HG03521 (cell line): ENCODE measurements around the gene GPX7.
A peak's percentile ranks its signal among the peaks of the same experiment; 100 is the strongest.

Experiments
- ATAC-seq: cut with Tn5 transposase; IDR thresholded peaks from one replicate; pipeline ENCODE4 v1.9.1; 2021; ENCODE audit warnings: mild to moderate bottlenecking, moderate library complexity; ENCODE audit not compliant: unreplicated experiment

The GPX7 gene

GRCh38 chr1:52628614-52629324 is 26.6 kb downstream of the GPX7 start:
- ATAC-seq, result no peak

- ATAC-seq, result no peak
These were observed 27.1 kb downstream of the GPX7 start for GRCh38 chr1:52629325-52629643.

- no peak for ATAC-seq
These were observed 27.5 kb downstream of the GPX7 start for GRCh38 chr1:52629667-52630066.

- ATAC-seq, result no peak
These were observed 29.7 kb downstream of the GPX7 start for GRCh38 chr1:52631759-52632331.

DNA sequence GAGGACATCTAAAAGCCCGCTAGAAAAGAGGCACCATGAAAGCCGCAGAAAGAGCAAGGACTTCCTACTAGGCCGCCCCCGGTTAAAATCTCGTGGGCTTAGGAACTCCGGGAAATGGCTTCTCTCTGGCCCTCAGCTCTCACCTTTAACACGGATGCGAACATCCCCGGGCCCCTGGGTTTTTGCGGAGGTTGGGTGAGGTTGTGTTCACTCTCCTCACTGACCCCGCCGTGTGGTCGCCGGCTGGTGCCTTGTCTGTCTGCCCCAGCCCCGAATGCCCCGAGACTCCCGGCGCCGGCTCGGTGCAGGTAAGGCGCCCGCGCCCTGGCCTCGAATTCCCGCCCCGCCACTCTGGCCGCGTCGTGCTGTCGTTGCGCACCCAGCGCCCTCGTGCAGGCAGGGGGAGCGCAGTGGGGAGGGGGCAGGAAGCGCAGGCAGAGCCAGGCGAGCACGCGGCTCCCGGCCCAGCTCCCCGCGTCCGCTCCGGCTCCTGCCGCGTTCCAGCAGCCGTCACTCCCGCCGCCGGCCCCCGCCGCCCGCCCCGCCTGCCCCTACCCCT is 30.6 kb downstream of the GPX7 start, which contains the start of gene SHISAL2A:
Gene SHISAL2A (plus strand): TSS at position 437 of the 559 bp plus-strand sequence. CDS start 326 bp downstream, outside the sequence.
- no peak for ATAC-seq

GRCh38 chr1:52633291-52633754 is 31.2 kb downstream of the GPX7 start:
- no peak for ATAC-seq

- no peak for ATAC-seq
These were observed 31.9 kb downstream of the GPX7 start for GRCh38 chr1:52634111-52634510.

GRCh38 chr1:52635321-52636089 is 33.3 kb downstream of the GPX7 start:
- ATAC-seq, result no peak

- peak; percentile 70 for ATAC-seq
These were observed 34.8 kb downstream of the GPX7 start for GRCh38 chr1:52636721-52637695.

- ATAC-seq, result no peak
These were observed 35.8 kb downstream of the GPX7 start for GRCh38 chr1:52637946-52638345.

GRCh38 chr1:52640697-52641096 is 38.5 kb downstream of the GPX7 start:
- no peak for ATAC-seq

GRCh38 chr1:52641307-52641706 is 39.1 kb downstream of the GPX7 start:
- ATAC-seq, result no peak

DNA sequence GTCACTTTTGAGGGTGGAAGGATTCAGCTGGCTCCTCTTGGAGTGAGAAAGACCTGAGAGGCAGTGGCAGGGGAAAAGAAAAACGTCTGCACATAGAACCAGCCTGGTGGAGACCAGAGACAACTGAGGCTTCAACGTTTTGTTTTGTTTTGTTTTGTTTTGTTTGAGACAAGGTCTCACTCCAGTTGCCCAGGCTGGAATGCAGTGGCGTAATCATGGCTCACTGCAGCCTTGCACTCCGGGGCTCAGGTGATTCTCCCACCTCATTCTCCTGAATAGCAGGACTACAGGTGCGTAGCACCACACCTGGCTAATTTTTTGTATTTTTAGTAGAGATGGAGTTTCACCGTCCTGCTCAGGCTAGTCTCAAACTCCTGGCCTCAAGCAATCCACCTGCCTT is 43.1 kb downstream of the GPX7 start:
- ATAC-seq, result no peak

GRCh38 chr1:52651904-52652303 is 49.7 kb downstream of the GPX7 start:
- no peak for ATAC-seq

GRCh38 chr1:52653207-52653849 is 51.2 kb downstream of the GPX7 start:
- ATAC-seq, result no peak

- ATAC-seq, result no peak
These were observed 51.9 kb downstream of the GPX7 start for GRCh38 chr1:52654063-52654462.

GRCh38 chr1:52657702-52658101 is 55.5 kb downstream of the GPX7 start:
- ATAC-seq, result no peak
